Transverse colon (tissue), 4 donors: ENCODE results near the gene NMS. TPM values are rescaled to one million over a fixed set of nuclear protein-coding genes. Genes with fewer than 3 reads are reported as not detected.
A peak's percentile ranks its signal among the peaks of the same experiment; 100 is the strongest.
"Not testable (repeated sequence)": the region's sequence is repeated elsewhere in the genome, so short reads cannot be mapped to it uniquely, and the experiment has no call there.

ENCODE experiments used
- DNase-seq: peaks from one replicate; pipeline ENCODE4 v3.0.0-alpha.2; 2019
- H3K27ac ChIP-seq, 4 donors: fragments of 200-600 bp; sonication (generic); 2 replicates each; pipeline ENCODE4 v1.5.1; 2016 to 2018; ENCODE audit warnings: inconsistent platforms in 4 of 4
- H3K27me3 ChIP-seq: fragments of 200-600 bp; sonication (generic); 2 replicates; pipeline ENCODE4 v1.5.1; 2017; ENCODE audit warnings: inconsistent platforms
- H3K36me3 ChIP-seq, 4 donors: fragments of 200-600 bp; sonication (generic); 2 replicates each; pipeline ENCODE4 v1.5.1; 2017 to 2019; ENCODE audit warnings: inconsistent platforms in 4 of 4
- H3K4me1 ChIP-seq, 4 donors: fragments of 200-600 bp; sonication (generic); 2 replicates each; pipeline ENCODE4 v1.5.1; 2017 to 2020; ENCODE audit warnings: inconsistent platforms in 4 of 4
- H3K4me3 ChIP-seq, 4 donors: fragments of 200-600 bp; sonication (generic); 1 replicate in 1 of 4; 2 replicates in 3 of 4; pipeline versions ENCODE4 v1.5.1 to v1.6.1; 2017 to 2019; ENCODE audit warnings: inconsistent platforms in 4 of 4
- H3K9me3 ChIP-seq, 2 donors: fragments of 200-600 bp; sonication (generic); 2 replicates each; pipeline ENCODE4 v1.5.1; 2017 to 2019; ENCODE audit warnings: inconsistent platforms in 2 of 2
- EP300 ChIP-seq: sonication (generic); formaldehyde crosslinking; IDR thresholded peaks from one replicate; pipeline ENCODE4 v1.6.1; 2017; ENCODE audit warnings: antibody characterized with exemption, low read depth
- POLR2A ChIP-seq: fragments of 450-650 bp; IDR thresholded peaks from one replicate; pipeline ENCODE4 v1.6.1; 2016; ENCODE audit warnings: antibody characterized with exemption, mild to moderate bottlenecking, moderate library complexity
- POLR2AphosphoS5 ChIP-seq, 3 donors: sonication (generic); formaldehyde crosslinking; IDR thresholded peaks; one replicate each; pipeline ENCODE4 v1.6.1; 2016; ENCODE audit warnings: antibody characterized with exemption in 3 of 3
- WGBS, 2 donors: methylation state at CpG; one replicate each; pipeline ENCODE4 v1.1.5; 2018; ENCODE audit warnings: low coverage in 1 of 2; 5-methylcytosine and 5-hydroxymethylcytosine counted together
- in situ Hi-C, 4 donors: fragments of 200-750 bp; cut with MboI; loops; one replicate each; pipeline versions ENCODE4 v1.15.0 to v1.15.1; 2017; ENCODE audit warnings: low sequenced_read_pairs in 3 of 4, low pct_ligation_motif_present in 1 of 4, low pct_unique_long_range_greater_than_20kb in 1 of 4
- intact Hi-C: fragments of 100-400 bp; cut with DNase I; formaldehyde crosslinking; loops from one replicate; pipeline ENCODE4 v1.15.1; 2023; ENCODE audit warnings: low total_unique reads
- total RNA-seq, 4 donors: library from RNA; depleted of rRNA; stranded (reverse); fragments of >200 nt; gene quantifications; one replicate each; pipeline ENCODE4 v1.1.0, GENCODE V29; 2016
- TF ChIP-seq, protein P1 (sequence below), 5 experiments: fragments of 200-600 bp in 3 of 5; fragments of 450-650 bp in 2 of 5; sonication (generic) in 3 of 5; IDR thresholded peaks; 1 replicate in 2 of 5; 2 replicates in 3 of 5; pipeline ENCODE4 v1.5.1; 2016 to 2017; ENCODE audit warnings: antibody characterized with exemption in 5 of 5, inconsistent platforms in 3 of 5, mild to moderate bottlenecking in 2 of 5, moderate library complexity in 1 of 5

The NMS gene
- total RNA-seq, 4 donors from 2014 or later, result not detected

- intact Hi-C loops, result no loop called here
Observed at GRCh38 chr2:100451092-100451491, 19.2 kb upstream of the NMS start.

DNA sequence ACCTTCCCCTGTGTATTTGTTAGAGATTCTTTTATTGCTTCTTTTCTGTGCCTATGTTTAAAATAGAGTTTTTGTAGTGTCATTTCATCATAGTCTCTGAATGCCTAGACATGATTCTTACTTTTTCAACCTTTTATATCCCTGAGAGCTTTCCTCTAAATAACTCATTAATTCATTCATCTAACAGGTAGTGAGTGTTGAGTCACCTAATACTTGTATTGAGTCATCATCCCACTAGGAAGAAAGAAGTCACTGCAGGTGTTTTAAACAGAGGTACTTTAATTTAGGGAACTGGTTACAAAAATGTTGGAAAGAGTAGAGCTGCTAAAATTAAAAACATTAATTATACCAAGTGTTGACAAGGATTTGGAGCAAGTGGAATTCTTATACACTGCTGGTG lies 18.5 kb upstream of the NMS start:
- Histone ChIP-seq H3K36me3 (no peaks in the 10 kb centered on the region), H3K9me3 (no peaks in the 10 kb centered on the region), H3K4me1 (no peaks in the 10 kb centered on the region), H3K27ac (no peak overlapping the region), H3K27me3 (no peaks in the 10 kb centered on the region), H3K4me3 (no peak overlapping the region)
- intact Hi-C loops (no loop called here), in situ Hi-C loops (no loop called here)
- TF ChIP-seq, protein P1, sequence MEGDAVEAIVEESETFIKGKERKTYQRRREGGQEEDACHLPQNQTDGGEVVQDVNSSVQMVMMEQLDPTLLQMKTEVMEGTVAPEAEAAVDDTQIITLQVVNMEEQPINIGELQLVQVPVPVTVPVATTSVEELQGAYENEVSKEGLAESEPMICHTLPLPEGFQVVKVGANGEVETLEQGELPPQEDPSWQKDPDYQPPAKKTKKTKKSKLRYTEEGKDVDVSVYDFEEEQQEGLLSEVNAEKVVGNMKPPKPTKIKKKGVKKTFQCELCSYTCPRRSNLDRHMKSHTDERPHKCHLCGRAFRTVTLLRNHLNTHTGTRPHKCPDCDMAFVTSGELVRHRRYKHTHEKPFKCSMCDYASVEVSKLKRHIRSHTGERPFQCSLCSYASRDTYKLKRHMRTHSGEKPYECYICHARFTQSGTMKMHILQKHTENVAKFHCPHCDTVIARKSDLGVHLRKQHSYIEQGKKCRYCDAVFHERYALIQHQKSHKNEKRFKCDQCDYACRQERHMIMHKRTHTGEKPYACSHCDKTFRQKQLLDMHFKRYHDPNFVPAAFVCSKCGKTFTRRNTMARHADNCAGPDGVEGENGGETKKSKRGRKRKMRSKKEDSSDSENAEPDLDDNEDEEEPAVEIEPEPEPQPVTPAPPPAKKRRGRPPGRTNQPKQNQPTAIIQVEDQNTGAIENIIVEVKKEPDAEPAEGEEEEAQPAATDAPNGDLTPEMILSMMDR (IDR thresholded peaks at IDR 0.05), result no peak
- no peak for TF ChIP-seq EP300
- no peak for TF ChIP-seq POLR2A
- TF ChIP-seq POLR2AphosphoS5 (IDR thresholded peaks at IDR 0.05), result no peak
- no peak for DNase-seq

More at GRCh38 chr2:100451092-100451491, 19.2 kb upstream of the NMS start:
- Histone ChIP-seq H3K27ac (no peak overlapping the region), H3K27me3 (no peaks in the 10 kb centered on the region), H3K4me1 (no peaks in the 10 kb centered on the region), H3K36me3 (no peaks in the 10 kb centered on the region), H3K4me3 (no peak overlapping the region), H3K9me3 (no peaks in the 10 kb centered on the region)
- 77 to 100% methylated on average over 1 to 5 of the region's 5 CpGs for WGBS, 2 donors
- DNase-seq, result no peak
- in situ Hi-C loops, result no loop called here
- no peak for TF ChIP-seq POLR2A
- TF ChIP-seq POLR2AphosphoS5 (IDR thresholded peaks at IDR 0.05), result no peak
- TF ChIP-seq, protein P1 (IDR thresholded peaks at IDR 0.05), result no peak
- TF ChIP-seq EP300, result no peak

DNA sequence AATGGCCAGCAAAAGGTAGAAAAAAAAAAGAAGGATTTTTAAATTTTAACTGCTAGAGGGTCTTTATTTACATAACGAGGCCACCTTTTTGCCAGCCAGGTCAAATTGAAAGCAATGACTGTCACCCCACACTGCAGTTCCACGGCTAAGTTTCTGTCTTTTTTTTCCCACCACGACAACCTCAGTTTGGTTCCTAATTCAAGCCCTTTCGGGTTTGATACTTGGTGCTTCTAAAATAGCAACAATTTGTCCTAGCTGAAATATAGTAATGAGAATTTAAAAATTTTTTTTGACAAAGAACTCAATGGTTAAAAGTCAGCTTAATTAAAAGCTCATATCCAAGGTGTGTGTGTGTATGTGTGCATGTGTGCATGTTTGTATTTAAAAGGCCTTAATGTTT lies 16.4 kb upstream of the NMS start:
- H3K27me3 ChIP-seq, result no peaks in the 10 kb centered on the region
- in situ Hi-C loops, result no loop called here
- intact Hi-C loops, result no loop called here
- H3K4me3 ChIP-seq, result no peak overlapping the region
- no peak for TF ChIP-seq POLR2AphosphoS5 (IDR thresholded peaks at IDR 0.05)
- TF ChIP-seq, protein P1 (IDR thresholded peaks at IDR 0.05), result no peak
- TF ChIP-seq EP300, result no peak
- no peak for TF ChIP-seq POLR2A
- 63 to 65% methylated on average over 4 of the region's 4 CpGs for WGBS, 2 donors
- H3K9me3 ChIP-seq, result no peaks in the 10 kb centered on the region
- DNase-seq, result no peak
- H3K27ac ChIP-seq, result no peak overlapping the region
- no peaks in the 10 kb centered on the region for H3K36me3 ChIP-seq
- H3K4me1 ChIP-seq, result no peaks in the 10 kb centered on the region

GRCh38 chr2:100456357-100456756 lies 13.9 kb upstream of the NMS start:
- H3K27ac ChIP-seq, in situ Hi-C loops, DNase-seq, H3K36me3 ChIP-seq, H3K4me1 ChIP-seq, intact Hi-C loops, H3K9me3 ChIP-seq, H3K27me3 ChIP-seq, H3K4me3 ChIP-seq: not testable (repeated sequence)

DNA sequence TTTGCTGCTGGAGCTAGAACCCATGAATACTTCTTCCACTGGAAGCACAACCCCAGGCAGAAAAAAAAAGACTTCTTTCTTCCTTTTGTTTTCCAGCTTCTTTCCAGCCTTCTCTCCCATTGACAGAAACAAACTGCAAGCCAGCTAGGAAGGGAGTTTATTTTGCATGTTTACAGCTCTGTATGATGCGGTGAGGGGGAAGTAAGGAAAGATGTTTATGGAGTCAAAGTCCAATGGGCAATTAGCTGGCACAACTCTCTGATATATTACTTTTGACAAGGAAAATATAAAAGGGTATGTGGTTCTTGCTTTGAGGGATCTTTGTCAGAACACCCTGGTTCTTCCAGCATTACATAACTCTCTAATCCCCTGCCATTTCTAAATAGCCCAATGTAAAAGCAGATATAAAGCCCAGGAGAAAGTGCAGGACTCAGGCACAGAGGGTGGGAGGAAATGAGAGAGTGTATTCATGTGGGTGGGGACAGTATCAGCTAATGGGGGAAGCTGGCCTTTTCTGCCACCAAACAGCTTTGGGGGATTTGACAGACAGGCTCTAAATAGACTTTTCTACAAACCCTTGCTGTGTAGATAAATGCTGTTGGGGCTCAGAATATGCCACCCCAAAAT lies 9.3 kb upstream of the NMS start:
- Histone ChIP-seq H3K4me1 (peaks cover 0 to 6% (median 3%) of the 10 kb centered on the region in 4 donors), H3K27me3 (no peaks in the 10 kb centered on the region), H3K36me3 (no peaks in the 10 kb centered on the region), H3K9me3 (no peaks in the 10 kb centered on the region), H3K27ac (peak overlapping the region in 1 of 4 donors; percentile 33), H3K4me3 (no peak overlapping the region)
- DNase-seq, result no peak
- 25 to 44% methylated on average over 1 of the region's 1 CpG for WGBS, 2 donors
- in situ Hi-C loops (no loop called here), intact Hi-C loops (no loop called here)
- TF ChIP-seq POLR2A (no peak), EP300 (no peak), POLR2AphosphoS5 (IDR thresholded peaks at IDR 0.05) (no peak)
- TF ChIP-seq, protein P1 (IDR thresholded peaks at IDR 0.05), result no peak
